ENCODE results near the gene SKIC2.

GRCh38 chr6:31961616-31962015 is 2.6 kb downstream of the SKIC2 start:
- TF ChIP-seq CTCF (IDR thresholded peaks at IDR 0.05 in 2 of 3, conservative IDR thresholded peaks at IDR 0.05 in 1 of 3; ENCODE audit: borderline replicate concordance in 1 of 3, insufficient read depth in 1 of 3, low read depth in 2 of 3, low read length in 2 of 3) (no peak), POLR2A (IDR thresholded peaks at IDR 0.05; ENCODE audit: borderline replicate concordance, extremely low read depth, insufficient read depth, insufficient read length) (no peak), ZBTB33 (IDR thresholded peaks at IDR 0.05; ENCODE audit: extremely low read depth, insufficient replicate concordance, low read length) (no peak), MAX (IDR thresholded peaks at IDR 0.05) (no peak), CEBPB (IDR thresholded peaks at IDR 0.05; ENCODE audit: low read depth) (no peak)

All from HCT116 (cell line).